HG02763 (cell line): ENCODE results near the gene NCOR1.
"Not testable (repeated sequence)": the region's sequence is repeated elsewhere in the genome, so short reads cannot be mapped to it uniquely, and the experiment has no call there.

Experiments used
- ATAC-seq: cut with Tn5 transposase; IDR thresholded peaks from one replicate; pipeline ENCODE4 v1.9.1; 2021; ENCODE audit warnings: mild to moderate bottlenecking, moderate library complexity; ENCODE audit not compliant: unreplicated experiment

The NCOR1 gene

DNA sequence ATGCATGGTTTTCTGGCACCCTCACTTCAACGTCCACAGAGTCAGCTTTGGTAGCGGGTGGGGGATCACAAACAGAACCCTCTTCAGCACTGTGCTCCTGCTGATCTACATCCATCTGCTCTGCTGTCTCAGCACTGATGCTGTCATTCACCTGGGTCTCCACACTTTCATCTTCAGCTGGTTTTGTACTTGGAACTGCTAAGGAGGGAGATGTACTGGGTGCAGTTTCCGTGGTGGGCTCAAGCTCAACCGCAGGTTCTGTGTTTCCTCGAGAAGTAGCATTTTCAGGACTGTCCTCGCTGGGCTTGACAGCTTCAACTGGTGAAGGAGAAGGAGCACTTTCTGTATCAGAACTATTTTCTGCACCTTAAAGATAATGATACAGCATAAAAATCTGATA, 113.9 kb downstream of the NCOR1 start:
- ATAC-seq: no peak

DNA sequence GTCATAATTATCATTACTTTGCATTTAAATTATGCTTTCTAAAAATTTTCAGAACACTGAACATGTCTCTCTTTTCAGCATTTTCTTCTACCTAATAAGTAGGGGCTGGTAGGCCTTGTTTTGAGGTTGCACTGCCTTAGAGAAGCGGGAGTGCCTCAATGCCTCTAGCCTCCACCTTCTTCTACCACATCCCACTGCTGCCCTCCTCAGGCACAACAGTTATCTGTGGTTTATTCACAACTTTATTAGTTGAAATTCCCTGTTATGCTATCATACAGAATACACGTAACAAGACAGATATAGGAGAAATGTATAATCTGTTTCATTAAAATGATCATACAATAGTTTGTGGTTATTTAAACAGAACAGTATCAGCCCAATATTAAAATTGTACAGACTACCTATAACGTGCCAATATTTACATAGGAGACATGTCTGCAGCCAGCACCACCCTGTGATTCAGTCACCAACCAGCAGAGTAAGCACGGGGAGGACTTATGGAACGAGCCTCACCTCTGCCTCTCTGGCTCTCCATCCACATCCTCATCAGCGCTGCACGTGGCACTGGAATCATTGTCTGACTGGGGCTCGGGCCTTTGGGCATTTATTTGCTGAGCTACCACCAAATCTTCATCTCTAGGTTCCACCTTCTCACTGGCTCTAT, 114.5 kb downstream of the NCOR1 start:
- no peak for ATAC-seq

DNA sequence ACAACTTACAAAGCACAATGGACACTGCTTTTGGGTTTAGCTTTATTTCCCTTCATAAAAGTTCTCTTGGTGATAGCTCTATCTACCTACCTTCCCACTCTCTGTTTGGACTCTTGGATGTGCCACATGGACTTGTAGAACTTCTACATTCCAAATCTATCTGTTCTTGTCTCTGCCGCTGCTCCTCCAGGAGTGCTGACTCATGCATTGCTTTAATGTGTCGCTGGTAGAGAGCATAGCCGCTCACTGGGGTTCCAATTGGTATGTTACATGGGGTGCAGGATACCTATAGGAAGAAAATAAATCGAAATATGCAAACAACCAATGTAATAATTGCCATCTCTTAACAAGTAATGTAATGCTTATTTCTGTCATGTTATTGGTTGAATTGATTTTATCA, 123.6 kb downstream of the NCOR1 start:
- no peak for ATAC-seq

DNA sequence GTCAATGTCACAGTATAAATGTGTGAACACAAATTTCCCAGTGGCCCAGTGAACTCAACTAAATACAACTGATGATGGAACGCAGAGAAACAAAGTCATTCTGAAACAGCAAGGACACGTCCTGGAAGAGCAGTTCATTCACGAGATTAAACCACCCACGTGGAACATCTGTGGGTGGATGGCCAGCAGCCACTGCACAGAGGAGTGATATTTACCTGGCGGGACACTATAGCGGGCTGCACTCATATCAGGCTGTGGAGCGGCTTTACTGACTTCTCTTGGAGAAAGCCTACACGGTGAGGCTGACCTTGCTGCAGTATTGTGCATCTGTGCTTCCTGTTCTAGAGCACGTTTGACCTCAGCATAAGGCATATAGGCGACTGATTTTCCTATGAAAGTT, 128.4 kb downstream of the NCOR1 start:
- ATAC-seq: no peak

DNA sequence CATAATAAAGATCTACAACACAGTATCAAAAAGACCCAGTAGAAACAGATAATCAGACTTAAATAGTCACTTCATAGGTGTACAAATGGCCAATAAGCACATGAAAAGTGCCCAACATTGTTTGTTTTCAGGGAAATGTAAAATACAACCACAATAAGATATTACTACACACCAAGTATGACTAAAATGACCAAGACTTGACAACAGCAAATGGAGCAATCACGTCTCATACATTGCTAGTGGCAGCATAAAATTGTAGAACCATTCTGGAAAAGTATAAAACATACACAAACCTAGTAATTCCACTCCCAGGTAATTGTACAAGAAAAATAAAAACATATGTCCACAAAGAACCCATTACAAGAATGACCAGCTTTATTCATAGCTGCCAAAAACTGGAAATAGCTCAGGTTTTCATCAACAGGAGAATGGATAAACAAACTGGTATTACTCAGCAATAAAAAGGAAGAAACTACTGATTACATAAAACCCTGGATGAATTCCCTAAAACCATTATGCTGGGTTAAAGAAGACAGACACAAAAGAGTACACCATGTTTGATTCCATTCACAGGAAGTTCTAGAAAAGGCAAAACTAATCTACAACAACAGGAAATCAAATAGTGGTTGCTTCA, 130.2 kb downstream of the NCOR1 start:
- ATAC-seq: no peak

DNA sequence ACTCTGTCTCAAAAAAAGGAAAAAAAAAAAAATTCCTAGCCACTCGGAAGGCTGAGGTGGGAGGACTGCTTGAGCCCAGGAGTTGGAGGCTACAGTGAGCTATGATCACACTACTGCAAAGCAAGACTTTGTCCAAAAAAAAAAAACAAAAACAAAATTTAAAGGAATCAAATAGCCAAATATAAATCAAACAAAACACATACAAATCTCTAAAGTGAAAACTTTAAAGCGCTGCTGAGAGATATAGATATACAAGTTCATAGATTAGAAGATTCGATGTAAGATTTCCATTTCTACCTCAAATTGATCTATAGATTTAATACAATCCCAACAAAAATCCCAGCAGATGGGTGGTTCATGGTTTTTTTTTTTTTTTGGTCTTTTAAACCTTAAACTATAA, 132.1 kb downstream of the NCOR1 start:
- no peak for ATAC-seq

DNA sequence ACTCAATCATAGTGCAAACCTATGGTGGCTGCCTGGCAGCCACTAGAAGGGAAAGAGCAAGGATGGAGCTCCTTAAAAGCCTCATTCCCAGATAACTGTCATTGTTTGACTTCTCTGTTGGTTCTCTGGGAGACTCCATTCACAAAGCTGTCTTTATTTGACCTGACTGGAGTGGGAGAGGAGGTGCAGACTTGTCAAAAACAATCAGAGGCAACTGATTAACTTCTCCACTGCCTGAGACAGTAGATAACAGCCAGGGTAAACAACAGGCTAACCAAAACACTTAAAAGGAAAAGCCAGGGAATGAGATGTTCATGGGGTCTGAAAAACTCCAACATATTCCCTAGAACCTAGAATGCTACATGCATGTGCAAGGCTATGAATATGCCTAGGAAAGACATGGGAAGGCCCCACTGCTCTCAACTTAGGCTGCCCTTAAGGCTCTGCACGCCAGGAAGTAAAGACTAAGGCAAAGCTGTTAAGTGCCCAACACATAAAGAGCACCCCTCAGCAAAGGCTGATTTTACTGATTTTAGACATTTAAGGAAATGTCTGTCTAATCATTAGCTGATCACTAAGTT, 133.7 kb downstream of the NCOR1 start:
- ATAC-seq: no peak

DNA sequence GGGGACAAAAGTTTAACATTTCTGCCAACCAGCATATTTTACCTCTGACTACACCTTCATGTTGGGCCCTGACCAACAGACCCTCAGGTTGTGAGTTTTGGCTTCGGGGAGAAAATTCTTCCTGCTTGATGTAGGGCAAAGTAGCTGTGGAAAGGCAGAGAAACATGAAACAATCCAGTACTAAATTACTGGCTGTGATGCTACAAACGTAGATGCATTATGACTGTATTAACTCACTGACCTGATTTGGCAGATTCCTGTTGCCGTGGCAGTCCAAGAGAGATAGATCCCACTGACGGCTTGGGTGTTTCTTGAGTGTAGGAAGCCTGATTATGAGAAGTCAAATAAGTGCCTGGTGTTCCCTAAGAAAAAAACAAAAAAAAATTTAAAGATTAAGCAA, 135.0 kb downstream of the NCOR1 start:
- no peak for ATAC-seq

DNA sequence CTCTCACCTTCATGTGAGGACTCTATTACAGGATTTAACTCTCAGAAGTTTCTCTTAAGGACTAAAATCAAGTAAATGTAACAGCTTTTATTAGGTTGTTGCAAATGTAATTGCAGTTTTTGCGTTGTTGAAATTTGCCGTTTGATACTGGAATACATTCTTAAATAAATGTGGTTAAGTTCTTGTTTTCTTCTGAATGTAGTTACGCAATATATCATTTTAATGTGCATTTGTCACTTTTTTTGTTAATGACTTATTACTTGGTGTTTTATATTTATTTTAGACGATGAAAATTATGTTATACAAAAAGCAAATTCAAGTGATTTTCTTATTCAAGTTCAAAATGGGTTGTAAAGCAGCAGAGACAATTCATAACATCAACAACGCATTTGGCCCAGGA, 139.4 kb downstream of the NCOR1 start:
- no peak for ATAC-seq

DNA sequence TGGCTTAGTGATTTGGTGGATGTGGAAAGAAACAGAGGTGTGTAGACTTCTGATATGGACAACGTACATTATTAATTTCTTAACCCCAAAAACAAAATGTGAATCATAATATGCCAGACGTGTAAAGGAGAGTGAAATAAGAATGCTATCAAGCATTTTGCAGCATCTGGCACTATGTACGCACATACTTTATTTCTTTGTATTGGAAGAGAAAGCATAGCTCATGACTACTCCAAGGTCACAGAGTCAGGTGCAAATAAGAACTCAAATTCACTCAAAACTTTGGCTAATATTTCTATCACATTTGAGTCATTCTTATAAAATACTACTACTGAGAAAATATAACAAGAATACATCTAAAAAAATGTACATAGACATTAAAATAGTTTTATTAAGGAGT, 140.9 kb downstream of the NCOR1 start:
- no peak for ATAC-seq

DNA sequence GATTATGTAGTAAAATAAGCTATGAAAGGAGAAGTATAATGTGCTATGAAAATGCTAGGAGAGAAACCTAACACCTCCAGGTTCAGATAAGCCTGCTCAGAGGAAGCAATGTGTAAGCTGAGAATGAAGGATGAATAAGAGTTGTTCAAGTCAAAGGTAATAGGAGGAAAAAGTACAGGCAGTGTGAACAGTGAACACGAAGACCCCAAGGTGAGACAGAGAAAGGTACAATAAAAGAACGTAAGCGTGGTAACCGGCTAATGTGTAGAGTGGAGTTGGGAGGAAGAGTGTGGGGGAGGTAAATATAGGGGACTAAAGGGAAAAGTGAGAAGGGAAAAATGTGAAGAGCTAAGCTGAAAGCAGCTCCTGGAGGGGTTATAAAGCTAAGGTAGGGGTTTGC, 141.5 kb downstream of the NCOR1 start:
- ATAC-seq: no peak

DNA sequence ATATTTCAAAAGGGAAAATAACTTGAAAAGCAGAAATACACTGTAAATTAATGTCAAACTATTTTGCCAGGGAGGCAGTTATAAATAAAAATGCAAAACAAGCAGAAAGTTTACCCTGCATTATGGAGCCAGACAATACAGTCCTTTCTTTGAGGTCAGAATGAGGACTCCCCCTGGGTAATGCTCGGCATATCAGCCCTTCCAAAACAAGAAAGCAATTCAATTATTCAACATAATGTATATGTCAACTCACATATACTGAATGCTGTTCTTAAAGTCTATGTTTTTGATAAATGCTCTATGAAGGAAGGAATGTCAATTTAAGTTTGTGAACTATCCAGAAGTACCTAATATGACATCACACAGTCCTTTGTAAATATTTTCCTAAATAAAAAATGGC, 143.3 kb downstream of the NCOR1 start:
- ATAC-seq: no peak

DNA sequence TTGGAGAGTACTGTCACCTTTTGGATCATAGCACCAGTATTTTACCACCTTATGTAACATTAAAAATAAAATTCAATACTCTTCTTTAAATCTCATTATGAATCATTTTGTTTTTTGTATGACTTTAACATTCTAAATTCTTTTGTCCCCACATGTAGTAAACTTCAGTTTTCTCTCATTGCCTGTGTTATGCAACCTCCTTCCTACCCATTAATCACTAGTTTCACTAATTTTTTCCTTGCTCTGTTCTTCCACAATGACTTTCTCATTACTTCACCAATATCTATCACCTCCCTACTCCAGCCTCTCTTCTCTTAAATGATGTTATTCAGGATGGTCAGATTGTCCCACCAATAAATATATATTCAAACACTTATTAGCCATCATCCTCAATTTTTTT, 147.0 kb downstream of the NCOR1 start:
- no peak for ATAC-seq

DNA sequence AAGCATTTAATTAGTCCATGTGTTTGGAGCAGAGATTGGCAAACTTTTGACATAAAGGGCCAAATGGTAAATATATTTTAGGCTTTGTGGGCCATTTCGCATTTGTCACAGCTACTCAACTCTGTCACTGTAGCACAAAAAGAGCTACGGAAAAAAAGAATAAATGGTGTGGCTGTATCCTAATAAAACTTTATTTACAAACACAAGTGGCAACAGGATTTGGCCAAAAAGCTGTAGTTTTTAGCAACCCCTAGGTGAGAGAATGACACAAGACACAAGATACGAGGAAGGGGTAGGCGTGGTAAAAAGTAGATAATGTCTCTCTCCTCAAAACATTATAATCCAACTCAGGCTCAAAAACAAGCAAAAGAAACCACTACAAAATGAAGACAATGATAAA, 149.2 kb downstream of the NCOR1 start:
- no peak for ATAC-seq

DNA sequence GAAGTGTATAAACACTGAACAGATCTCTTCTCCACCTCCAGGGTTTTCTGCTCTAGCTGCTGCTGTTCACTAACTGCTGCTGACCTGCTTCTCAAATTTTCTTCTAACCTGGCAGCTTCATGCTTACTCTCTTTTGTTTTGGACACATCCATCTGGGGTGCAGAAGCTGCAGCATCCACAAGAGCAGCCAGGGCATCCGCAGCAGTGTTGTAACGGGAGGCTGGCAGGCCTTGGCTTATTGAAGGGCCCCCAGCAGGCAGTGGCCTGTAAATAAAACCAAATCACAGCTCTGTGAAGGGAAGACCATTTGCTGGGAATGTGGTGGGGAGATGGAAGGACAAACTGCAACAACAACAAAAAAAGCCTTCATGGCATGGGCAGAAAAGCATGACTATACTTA, 153.7 kb downstream of the NCOR1 start:
- ATAC-seq: no peak

DNA sequence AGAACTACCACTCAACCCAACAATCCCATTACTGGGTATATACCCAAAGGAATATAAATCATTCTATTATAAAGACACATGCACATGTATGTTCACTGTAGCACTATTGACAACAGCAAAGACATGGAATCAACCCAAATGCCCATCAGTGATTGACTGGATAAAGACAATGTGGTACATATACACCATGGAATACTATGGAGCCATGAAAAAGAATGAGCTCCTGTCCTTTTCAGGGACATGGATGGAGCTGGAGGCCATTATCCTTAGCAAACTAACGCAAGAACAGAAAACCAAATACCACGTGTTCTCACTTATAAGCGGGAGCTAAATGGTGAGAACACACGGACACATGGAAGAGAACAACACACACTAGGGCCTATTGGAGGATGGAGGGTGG, 160.2 kb downstream of the NCOR1 start:
- not testable (repeated sequence) for ATAC-seq

DNA sequence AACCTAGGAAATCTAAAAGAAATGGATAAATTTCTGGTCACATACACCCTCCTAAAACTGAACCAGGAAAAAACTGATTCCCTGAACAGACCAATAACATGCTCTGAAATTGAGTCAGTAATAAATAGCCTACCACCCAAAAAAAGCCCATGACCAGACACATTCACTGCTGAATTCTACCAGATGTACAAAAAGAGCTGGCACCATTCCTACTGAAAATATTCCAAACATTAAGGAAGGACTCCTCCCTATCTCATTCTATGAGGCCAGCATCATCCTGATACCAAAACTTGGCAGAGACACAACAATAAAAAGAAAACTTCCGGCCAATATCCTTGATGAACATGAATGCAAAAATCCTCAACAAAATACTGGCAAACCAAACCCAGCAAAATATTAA, 162.8 kb downstream of the NCOR1 start:
- no peak for ATAC-seq

DNA sequence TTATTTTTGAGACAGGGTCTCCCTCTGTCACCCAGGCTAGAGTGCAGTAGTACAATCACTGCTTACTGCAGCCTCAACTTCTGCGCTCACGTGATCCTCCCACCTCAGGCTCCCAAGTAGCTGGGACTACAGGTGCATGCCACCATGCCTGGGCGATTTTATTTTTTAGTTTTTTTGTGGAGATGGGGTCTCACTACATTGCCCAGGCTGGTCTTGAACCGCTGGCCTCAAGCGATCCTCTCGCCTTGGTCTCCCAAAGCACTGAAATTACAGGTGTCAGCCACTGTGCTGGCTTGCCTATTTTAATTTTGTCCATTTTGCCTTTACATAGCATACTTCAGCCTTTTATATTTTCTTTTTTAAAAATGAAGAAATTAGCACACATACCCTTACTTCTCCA, 164.5 kb downstream of the NCOR1 start:
- no peak for ATAC-seq

DNA sequence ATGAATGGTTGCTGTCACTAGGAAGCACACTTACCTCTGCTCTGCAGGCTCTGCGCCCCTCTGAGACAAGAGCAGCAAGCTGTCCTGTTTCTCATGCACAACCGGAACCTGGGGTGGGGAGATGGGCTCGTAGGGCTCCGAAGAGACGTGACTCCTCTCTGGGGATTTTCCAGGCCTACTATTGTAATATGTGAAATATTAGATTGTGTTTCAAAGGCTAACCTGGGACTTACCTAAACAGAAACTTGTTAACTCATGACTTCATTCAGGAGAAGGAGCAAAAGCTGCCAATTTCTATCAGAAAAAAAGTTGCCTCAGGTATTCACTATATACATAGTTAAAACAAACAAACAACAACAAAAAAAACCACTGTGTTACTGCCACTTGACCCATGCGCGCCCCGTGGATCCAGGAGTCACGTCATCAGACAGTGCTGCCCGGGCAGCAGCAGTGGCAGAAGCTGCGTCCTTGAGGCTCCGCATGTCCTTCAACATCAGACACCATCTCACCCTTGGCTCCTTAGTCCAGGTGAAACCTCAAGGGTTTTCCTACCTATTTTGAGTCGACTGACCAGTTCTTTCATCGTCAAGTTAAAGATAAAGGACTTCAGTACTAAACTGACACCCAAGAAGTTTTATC, 166.4 kb downstream of the NCOR1 start:
- no peak for ATAC-seq

DNA sequence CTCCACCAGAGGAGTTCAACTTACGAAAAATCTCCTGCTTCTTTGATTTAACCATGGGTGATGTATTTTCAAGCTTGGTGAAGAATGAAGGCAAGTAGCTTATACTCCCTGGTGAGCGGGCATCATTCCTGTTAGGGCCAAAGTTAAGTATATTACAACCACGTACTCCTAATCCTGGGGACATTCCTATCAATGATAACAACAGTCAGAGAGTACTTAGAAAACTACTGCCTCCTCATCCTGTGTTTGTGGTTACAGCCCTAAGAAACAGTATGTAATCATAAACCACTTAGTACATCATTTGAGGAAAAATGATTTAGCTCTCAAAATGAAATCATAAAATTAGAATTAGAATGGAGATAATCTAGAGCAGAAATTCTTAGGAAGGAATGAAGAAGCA, 168.4 kb downstream of the NCOR1 start:
- ATAC-seq: no peak

DNA sequence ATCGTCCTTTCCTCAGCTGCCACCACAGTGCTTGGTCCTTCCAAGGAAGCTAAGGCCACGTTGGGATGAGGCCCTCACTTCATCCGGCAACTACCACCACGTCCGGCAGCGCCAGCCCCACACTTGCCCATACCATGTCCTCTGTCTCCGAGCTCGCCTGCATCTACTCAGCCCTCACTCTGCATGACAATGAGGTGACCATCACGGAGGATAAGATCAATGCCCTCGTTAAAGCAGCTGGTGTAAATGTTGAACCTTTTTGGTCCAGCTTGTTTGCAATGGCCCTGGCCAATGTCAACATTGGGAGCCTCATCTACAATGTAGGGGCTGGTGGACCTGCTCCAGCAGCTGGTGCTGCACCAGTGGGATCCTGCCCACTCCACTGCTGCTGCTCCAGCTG, 170.8 kb downstream of the NCOR1 start:
- ATAC-seq: no peak

DNA sequence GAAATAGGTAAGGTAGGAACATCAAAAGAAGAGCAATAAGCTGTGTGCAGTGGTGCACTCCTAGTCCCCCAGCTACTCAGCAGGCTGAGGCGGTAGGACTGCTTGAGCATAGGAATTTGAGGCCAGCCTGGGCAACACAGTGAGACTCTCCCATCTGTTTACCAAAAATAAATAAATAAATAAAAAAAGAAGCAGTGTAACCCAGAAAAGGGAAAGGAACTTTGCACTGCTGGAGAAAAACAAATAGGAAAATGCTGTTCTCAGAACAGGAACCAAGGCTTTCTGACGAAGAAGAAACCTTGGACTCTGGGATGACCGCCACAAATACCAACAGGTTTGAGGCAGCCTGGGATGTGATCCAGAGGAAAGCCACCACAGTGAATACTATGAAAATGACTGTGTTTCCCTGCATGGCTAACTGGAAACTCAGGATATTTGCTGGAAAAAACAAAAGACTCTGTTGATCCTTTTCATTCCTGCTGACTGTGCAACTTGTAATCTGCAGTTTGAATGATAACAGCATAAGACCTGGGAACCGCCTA, 174.6 kb downstream of the NCOR1 start:
- ATAC-seq: no peak
